ENCODE results near the gene RNF2.

- TF ChIP-seq POLR2A (IDR thresholded peaks at IDR 0.05; ENCODE audit: low read length) (no peak), GATA1 (IDR thresholded peaks at IDR 0.05; ENCODE audit: low read depth, low read length) (no peak)
Observed at GRCh38 chr1:185049670-185050069, 4.3 kb downstream of the RNF2 start.

Data from erythroblast (primary cell).